IMR-90 (cell line): ENCODE data around the gene VAT1. TPM values are rescaled to one million over a fixed set of nuclear protein-coding genes. Genes with fewer than 3 reads are reported as not detected.

Experiments
- ATAC-seq: fragments of 200-7000 bp; cut with Tn5 transposase; 2 replicates; pipeline ENCODE4 v1.9.1; 2020; ENCODE audit warnings: low read depth, mild to moderate bottlenecking, moderate library complexity
- BruUV-seq: library from RNA; stranded (reverse); fragments of 400-500 nt; replicated peaks from 2 replicates; lab custom pipeline; 2021; lab: Mats Ljungman, UMichigan
- CTCF ChIA-PET: fragments of 300-600 bp; formaldehyde crosslinking; extraction: SDS; loops from one replicate; lab custom pipeline; 2021; ENCODE audit warnings: antibody characterized with exemption; lab: Yijun Ruan, JAX
- POLR2A ChIA-PET: fragments of 300-600 bp; sonication (Branson Sonifier 250); formaldehyde crosslinking; loops from one replicate; lab custom pipeline; 2022; ENCODE audit warnings: antibody characterized with exemption; ENCODE audit not compliant: unreplicated experiment; lab: Charles Lee
- DNase-seq: peaks from one replicate; pipeline ENCODE4 v3.0.0; 2013
- H2AFZ ChIP-seq: replicated peaks from 2 replicates; pipeline ENCODE3; 2013; ENCODE audit warnings: low read length, mild to moderate bottlenecking; ENCODE audit not compliant: poor library complexity
- H2AK5ac ChIP-seq: 2 replicates; pipeline ENCODE4 v1.6.1; 2013; ENCODE audit warnings: low read depth, low read length, inconsistent platforms
- H2AK9ac ChIP-seq: replicated peaks from 2 replicates; pipeline ENCODE3; 2013; ENCODE audit warnings: mild to moderate bottlenecking, low read depth, low read length, moderate library complexity; ENCODE audit not compliant: poor library complexity
- H2BK120ac ChIP-seq: 2 replicates; pipeline ENCODE4 v1.6.1; 2013; ENCODE audit warnings: low read depth, low read length, inconsistent platforms
- H2BK15ac ChIP-seq: 3 replicates; pipeline ENCODE4 v1.6.1; 2013; ENCODE audit warnings: low read depth, low read length, inconsistent platforms
- H2BK20ac ChIP-seq: 2 replicates; pipeline ENCODE4 v1.6.1; 2013; ENCODE audit warnings: low read depth, mild to moderate bottlenecking, inconsistent platforms, low read length, moderate library complexity
- H2BK5ac ChIP-seq: 2 replicates; pipeline ENCODE4 v1.6.1; 2013; ENCODE audit warnings: mild to moderate bottlenecking, low read depth, low read length, inconsistent platforms; ENCODE audit not compliant: poor library complexity, severe bottlenecking
- H3K14ac ChIP-seq: replicated peaks from 2 replicates; pipeline ENCODE4 v1.6.1; 2013; ENCODE audit warnings: low read depth, low read length, inconsistent platforms
- H3K18ac ChIP-seq: 2 replicates; pipeline ENCODE4 v1.6.1; 2013; ENCODE audit warnings: low read depth, low read length, control low read depth
- H3K23ac ChIP-seq: 2 replicates; pipeline ENCODE4 v1.6.1; 2013; ENCODE audit warnings: low read depth, low read length, inconsistent platforms
- H3K27ac ChIP-seq: 2 replicates; pipeline ENCODE4 v1.5.1; 2013; ENCODE audit warnings: mild to moderate bottlenecking, control low read depth, low read length; ENCODE audit not compliant: insufficient read depth
- H3K27me3 ChIP-seq: 2 replicates; pipeline ENCODE4 v1.6.1; 2013; ENCODE audit warnings: low read length; ENCODE audit not compliant: control insufficient read depth, insufficient read depth
- H3K36me3 ChIP-seq: 2 replicates; pipeline ENCODE4 v1.6.1; 2013; ENCODE audit warnings: low read length, mixed read lengths; ENCODE audit not compliant: control insufficient read depth, insufficient read depth
- H3K4ac ChIP-seq: 2 replicates; pipeline ENCODE4 v1.6.1; 2013; ENCODE audit warnings: low read depth, low read length, inconsistent platforms
- H3K4me1 ChIP-seq: 2 replicates; pipeline ENCODE4 v1.6.1; 2013; ENCODE audit warnings: low read length, mixed read lengths; ENCODE audit not compliant: control insufficient read depth, insufficient read depth
- H3K4me2 ChIP-seq: 2 replicates; pipeline ENCODE4 v1.6.1; 2013; ENCODE audit warnings: low read depth, mild to moderate bottlenecking, control low read depth, low read length, moderate library complexity
- H3K4me3 ChIP-seq: 2 replicates; pipeline ENCODE4 v1.5.1; 2013; ENCODE audit warnings: low read depth, mild to moderate bottlenecking, control low read depth, low read length, moderate library complexity; ENCODE audit not compliant: insufficient read depth
- H3K56ac ChIP-seq: 2 replicates; pipeline ENCODE4 v1.6.1; 2013; ENCODE audit warnings: low read length, inconsistent platforms; ENCODE audit not compliant: insufficient read depth; ENCODE audit errors: extremely low read depth
- H3K79me1 ChIP-seq, 2 experiments: 2 replicates each; pipeline ENCODE4 v1.6.1; 2013; ENCODE audit warnings: low read length in 2 of 2, inconsistent platforms in 1 of 2, low read depth in 1 of 2
- H3K9ac ChIP-seq: 2 replicates; pipeline ENCODE4 v1.6.1; 2013; ENCODE audit warnings: low read depth, low read length, control low read depth
- H3K9me1 ChIP-seq: 2 replicates; pipeline ENCODE4 v1.6.1; 2013; ENCODE audit warnings: low read length, inconsistent platforms; ENCODE audit not compliant: insufficient read depth
- H3K9me3 ChIP-seq: 2 replicates; pipeline ENCODE4 v1.6.1; 2013; ENCODE audit warnings: low read length; ENCODE audit not compliant: control insufficient read depth, insufficient read depth
- H4K20me1 ChIP-seq: 2 replicates; pipeline ENCODE4 v1.6.1; 2013; ENCODE audit warnings: low read length, inconsistent platforms; ENCODE audit not compliant: insufficient read depth
- H4K5ac ChIP-seq: 2 replicates; pipeline ENCODE4 v1.6.1; 2013; ENCODE audit warnings: mild to moderate bottlenecking, low read depth, low read length, control low read depth
- H4K8ac ChIP-seq, 2 experiments: 2 replicates each; pipeline ENCODE4 v1.6.1; 2013; ENCODE audit warnings: low read depth in 2 of 2, low read length in 2 of 2, control low read depth in 1 of 2, inconsistent platforms in 1 of 2
- H4K91ac ChIP-seq: 2 replicates; pipeline ENCODE4 v1.6.1; 2013; ENCODE audit warnings: low read depth, low read length, inconsistent platforms; ENCODE audit not compliant: insufficient read depth
- CEBPB ChIP-seq: IDR thresholded peaks from 2 replicates; pipeline ENCODE4 v1.6.1; 2012; ENCODE audit warnings: low read depth, low read length, improper control_type of control experiment
- FOS ChIP-seq: fragments of 150-350 bp; IDR thresholded peaks from 2 replicates; pipeline ENCODE4 v1.6.1; 2016; ENCODE audit warnings: low read depth, low read length
- MAZ ChIP-seq: IDR thresholded peaks from 2 replicates; pipeline ENCODE4 v1.6.1; 2012; ENCODE audit warnings: low read depth, mild to moderate bottlenecking, low read length, improper control_type of control experiment, moderate library complexity, borderline replicate concordance
- MXI1 ChIP-seq: IDR thresholded peaks from 2 replicates; pipeline ENCODE4 v1.6.1; 2012; ENCODE audit warnings: low read depth, mild to moderate bottlenecking, low read length, moderate library complexity, borderline replicate concordance
- RAD21 ChIP-seq: IDR thresholded peaks from 2 replicates; pipeline ENCODE4 v1.6.1; 2012; ENCODE audit warnings: low read length, improper control_type of control experiment
- SMC3 ChIP-seq: fragments of 150-350 bp; IDR thresholded peaks from 2 replicates; pipeline ENCODE4 v1.6.1; 2016; ENCODE audit warnings: low read depth, mild to moderate bottlenecking, antibody characterized with exemption, low read length, moderate library complexity
- USF2 ChIP-seq: fragments of 150-350 bp; IDR thresholded peaks from 2 replicates; pipeline ENCODE4 v1.6.1; 2017; ENCODE audit warnings: mild to moderate bottlenecking, antibody characterized with exemption, low read length, low read depth
- WGBS, 2 experiments: methylation state at CpG; one replicate each; pipeline versions ENCODE4 v1.1.5 to v1.1.7; 2013; ENCODE audit warnings: missing lambda C conversion rate in 2 of 2; ENCODE audit not compliant: insufficient read length in 1 of 2; ENCODE audit errors: extremely low coverage in 2 of 2; 5-methylcytosine and 5-hydroxymethylcytosine counted together
- dilution Hi-C: fragments of 300-500 bp; cut with HindIII; formaldehyde crosslinking; loops from one replicate; pipeline ENCODE4 v1.14.3; 2018; ENCODE audit warnings: low sequenced_read_pairs; ENCODE audit not compliant: unreplicated experiment
- in situ Hi-C: fragments of 300-500 bp; cut with MboI; formaldehyde crosslinking; loops from 3 replicates; pipeline ENCODE4 v1.14.3; 2019; ENCODE audit warnings: low sequenced_read_pairs, inconsistent platforms, mixed read lengths
- intact Hi-C: fragments of 100-400 bp; cut with micrococcal nuclease; formaldehyde crosslinking; loops from 2 replicates; pipeline ENCODE4 v1.10.0; 2022
- polyA plus RNA-seq, 3 experiments: library from polyadenylated mRNA; depleted of rRNA; stranded (reverse); fragments of >200 nt; gene quantifications; 2 replicates each; pipeline ENCODE4 v1.2.3, GENCODE V29; 2012; ENCODE audit warnings: low replicate concordance in 1 of 3
- total RNA-seq: library from RNA; depleted of rRNA; stranded (reverse); fragments of >200 nt; gene quantifications from 2 replicates; pipeline ENCODE4 v1.2.3, GENCODE V29; 2012

Gene VAT1
- total and polyA plus RNA-seq, 2 of the 4 experiments (the other 2 are of a cell fraction), result 97.3 to 101 TPM

- Histone ChIP-seq H2AK5ac (no peak overlapping the region), H3K36me3 (no peaks in the 10 kb centered on the region), H2AFZ (no peak overlapping the region), H2AK9ac (no peak overlapping the region), H3K23ac (no peak overlapping the region), H2BK15ac (no peak overlapping the region), H3K27me3 (peaks cover 4% of the 10 kb centered on the region; the same call in 1 of the 2 replicates), H2BK5ac (no peak overlapping the region), H3K4me1 (peaks cover 4% of the 10 kb centered on the region; the same call in 1 of the 2 replicates), H3K4me3 (no peak overlapping the region), H4K5ac (no peak overlapping the region), H3K79me1 (peaks cover 0 to 3% of the 10 kb centered on the region in 2 experiments; a peak in 3 of 4 replicates), H3K9me3 (no peaks in the 10 kb centered on the region), H3K9ac (no peak overlapping the region), H3K14ac (no peak overlapping the region), H3K4me2 (no peak overlapping the region), H4K91ac (no peak overlapping the region), H3K9me1 (no peaks in the 10 kb centered on the region; the same call in 1 of the 2 replicates), H2BK20ac (no peak overlapping the region), H4K20me1 (no peaks in the 10 kb centered on the region), H3K4ac (no peak overlapping the region), H3K56ac (no peak overlapping the region), H2BK120ac (no peak overlapping the region), H3K18ac (no peak overlapping the region), H3K27ac (no peak overlapping the region), H4K8ac (no peak overlapping the region)
- ATAC-seq (no peak), DNase-seq (no peak)
- ChIA-PET POLR2A (no interaction called here), CTCF (no interaction called here)
- TF ChIP-seq FOS (no peak), USF2 (no peak), MXI1 (no peak), SMC3 (no peak), CEBPB (no peak), MAZ (no peak), RAD21 (no peak)
- BruUV-seq, result no TSS peak
- in situ Hi-C loops, result loop anchor here (5.0 kb wide), 1 partner anchor 146 kb away; the partner anchor contains the start of gene NBR1
- dilution Hi-C loops, result no loop called here
- intact Hi-C loops, result loop anchor here (2.0 kb wide), 1 partner anchor 312 kb away; no protein-coding TSS in a partner anchor
- WGBS, 2 experiments, result no CpG with 5 or more reads among the region's 5 CpGs
Measured at GRCh38 chr17:43026595-43026994, 4.4 kb upstream of the VAT1 start.
